CD4-positive, alpha-beta T cell treated with Interleukin-12 subunit alpha and Interleukin-12 subunit beta, for 1 hour (primary cell): ENCODE data around the gene SLC6A3.

ENCODE experiments used
- DNase-seq: peaks from one replicate; pipeline ENCODE4 v3.0.0-alpha.2; 2020

Gene SLC6A3

DNA sequence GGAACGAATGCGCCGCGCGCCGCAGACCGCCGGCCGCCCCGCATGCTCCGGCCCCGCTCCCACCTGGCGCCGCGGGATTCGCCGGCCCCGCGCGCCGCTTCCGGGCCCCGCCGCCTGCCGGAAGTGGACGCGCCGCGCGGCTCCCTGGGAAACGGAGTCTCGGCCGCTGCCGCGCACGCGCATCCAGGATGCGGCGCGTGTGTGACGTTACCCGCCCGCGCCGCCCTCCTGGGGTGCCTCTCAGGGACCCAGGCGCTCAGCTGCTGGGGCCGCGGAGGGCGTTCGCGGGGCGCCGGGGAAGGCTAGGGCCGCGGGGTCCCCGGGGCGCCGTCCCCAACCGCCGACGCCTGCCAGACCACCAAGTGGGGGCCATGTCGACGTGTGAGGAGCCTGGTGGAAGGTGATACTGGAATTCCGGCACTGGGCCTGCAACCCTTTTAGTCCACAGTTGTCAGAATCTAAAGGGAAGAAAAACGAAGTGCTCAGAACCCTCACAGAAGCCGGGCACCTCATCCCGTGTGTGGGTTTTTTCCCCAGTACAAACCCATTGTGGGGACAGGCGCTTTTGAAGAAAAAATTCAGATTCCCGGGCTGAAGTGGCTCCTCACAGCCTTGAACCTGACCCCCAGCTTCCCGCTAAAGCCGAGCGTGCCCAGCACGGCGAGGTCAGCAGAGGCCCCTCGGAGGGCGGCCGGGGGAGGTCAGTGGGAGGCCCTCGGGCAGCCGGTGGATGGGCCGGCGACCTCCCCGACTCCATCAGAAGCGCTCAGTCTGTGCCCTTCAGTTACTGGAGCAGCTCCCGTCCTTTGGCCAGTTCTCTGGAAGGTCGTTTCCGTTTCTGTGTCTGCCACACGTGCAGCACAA, 100.0 kb downstream of the SLC6A3 start, which contains the start of gene CLPTM1L:
Gene CLPTM1L (minus strand): TSS at position 125 of the 864 bp plus-strand sequence. CDS start 258 bp downstream, outside the sequence.
- peak; percentile 90 for DNase-seq

DNA sequence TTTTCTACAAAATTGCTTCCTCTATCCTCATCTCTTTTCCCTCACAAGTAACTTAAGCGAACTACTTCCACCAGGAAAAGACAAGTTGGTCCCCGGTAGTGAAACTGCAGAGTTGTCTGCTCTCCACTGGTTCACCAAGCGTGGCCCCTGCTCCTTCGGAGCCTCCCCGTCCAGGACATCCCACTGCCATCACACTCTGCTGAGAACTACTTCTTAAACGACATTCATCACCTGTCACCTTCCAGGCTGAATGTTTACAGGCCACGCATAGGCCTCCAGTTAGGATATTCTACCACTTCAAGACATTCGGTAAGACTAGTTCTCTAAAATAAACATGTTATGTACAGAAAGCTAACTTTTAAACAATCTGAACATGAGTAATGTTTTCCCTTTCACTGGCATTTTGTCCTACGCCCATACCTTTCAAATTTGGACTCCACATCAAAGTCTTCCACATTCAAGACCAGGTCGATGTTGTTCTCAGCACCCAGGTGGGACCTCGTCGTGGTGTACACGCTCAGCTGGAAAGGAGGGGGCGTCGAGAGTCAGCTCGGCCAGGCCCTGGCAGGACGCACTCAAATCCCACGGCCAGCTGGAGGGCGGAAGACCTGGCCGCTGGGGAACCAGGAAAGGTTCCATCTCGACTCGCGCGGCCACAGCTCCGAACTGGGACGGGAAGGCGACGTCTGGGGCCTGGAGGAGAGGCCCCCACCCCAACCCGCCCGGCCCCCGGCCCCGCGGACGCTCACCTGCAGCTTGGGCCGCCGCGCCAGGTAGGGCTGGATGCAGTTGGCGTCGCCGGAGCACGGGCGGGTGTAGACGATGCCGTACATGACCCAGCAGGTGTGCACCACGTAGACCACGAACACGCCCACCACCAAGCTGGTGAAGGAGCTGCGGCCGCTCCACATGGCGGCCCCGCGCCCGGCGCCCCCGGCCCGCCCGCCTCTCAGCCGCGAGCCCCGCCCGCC, 101.0 kb downstream of the SLC6A3 start:
- DNase-seq: no peak

DNA sequence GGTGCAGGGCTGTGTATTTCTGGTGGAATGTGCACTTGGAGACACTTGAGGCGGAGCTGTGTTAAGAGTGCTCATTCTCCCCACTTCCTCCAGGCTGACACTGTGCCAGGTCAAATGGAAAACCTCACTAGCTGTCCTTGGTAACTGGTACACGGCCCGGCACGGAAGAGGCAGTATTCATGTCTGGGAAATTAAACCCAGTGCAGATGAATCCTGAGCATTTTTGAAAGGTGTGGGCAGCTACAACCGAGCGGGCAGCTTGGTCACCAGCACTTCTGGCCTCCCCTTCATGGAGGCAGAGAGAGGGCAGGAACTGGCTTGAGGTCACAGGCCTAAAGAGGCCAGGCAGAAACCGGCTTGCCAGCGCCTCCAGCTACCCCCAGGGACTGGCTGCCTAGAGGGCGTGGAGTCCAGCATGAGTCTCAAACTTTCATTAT, 101.9 kb downstream of the SLC6A3 start:
- DNase-seq: no peak
